ENCODE results near the gene CDK4. TPM values are rescaled to one million over a fixed set of nuclear protein-coding genes. Genes with fewer than 3 reads are reported as not detected.

CDK4 gene
- total RNA-seq, 2 donors from 2014 or later: 150 to 154 TPM

GRCh38 chr12:57698414-57698813, 53.7 kb downstream of the CDK4 start:
- DNase-seq (no peak), ATAC-seq (replicated peaks in 1 of 2) (no peak)
- H3K9me3 Mint-ChIP-seq: peaks cover 0 to 4% of the 10 kb centered on the region in 2 donors
- no peaks in the 10 kb centered on the region for H3K4me1 Mint-ChIP-seq (ENCODE audit: low read depth)
- H3K27me3 Mint-ChIP-seq (ENCODE audit: low read depth): no peaks in the 10 kb centered on the region
- H3K27ac Mint-ChIP-seq: no peak overlapping the region
- peaks cover 24 to 26% of the 10 kb centered on the region in 2 donors for H3K36me3 Mint-ChIP-seq (ENCODE audit: insufficient read depth in 2 of 2)
- H3K4me3 Mint-ChIP-seq: no peak overlapping the region

Other genes with a start within 250 kb of the CDK4 start
- 10 to 100 TPM; 64.6 to 71.7 TPM for gene DDIT3, start 231.8 kb downstream of the CDK4 start, total RNA-seq
- 100 to 1,000 TPM; 131 to 148 TPM for gene MBD6, start 229.5 kb downstream of the CDK4 start, total RNA-seq
- gene DCTN2, start 205.1 kb downstream of the CDK4 start, total RNA-seq: 10 to 100 TPM; 94.9 to 99.0 TPM
- 1 to 10 TPM; 3.2 to 5.9 TPM for gene KIF5A, start 202.3 kb downstream of the CDK4 start, total RNA-seq
- gene PIP4K2C, start 161.1 kb downstream of the CDK4 start, total RNA-seq: 10 to 100 TPM; 21.3 to 23.1 TPM
- gene DTX3, start 147.5 kb downstream of the CDK4 start, total RNA-seq: 10 to 100 TPM; 44.3 to 52.7 TPM
- 1 to 10 TPM; 2.8 to 5.3 TPM for gene ARHGEF25, start 140.9 kb downstream of the CDK4 start, total RNA-seq
- 1 to 10 TPM; 2.5 to 3.8 TPM for gene B4GALNT1, start 119.1 kb downstream of the CDK4 start, total RNA-seq
- 100 to 1,000 TPM; 103 to 104 TPM for gene OS9, start 58.2 kb downstream of the CDK4 start, total RNA-seq
- 10 to 100 TPM; 21.7 to 26.9 TPM for gene AGAP2, start 13.6 kb downstream of the CDK4 start, total RNA-seq
- gene TSPAN31, start 7.3 kb downstream of the CDK4 start, total RNA-seq: 10 to 100 TPM; 18.2 to 19.6 TPM
- gene MARCHF9, start 2.8 kb upstream of the CDK4 start, total RNA-seq: 10 to 100 TPM; 30.2 to 32.9 TPM
- gene CYP27B1, start 14.8 kb upstream of the CDK4 start, total RNA-seq: 10 to 100 TPM; 11.1 to 14.7 TPM
- gene METTL1, start 19.8 kb upstream of the CDK4 start, total RNA-seq: 10 to 100 TPM; 18.7 TPM
- 1 to 10 TPM; 4.9 to 6.9 TPM for gene EEF1AKMT3, start 20.3 kb upstream of the CDK4 start, total RNA-seq
- 10 to 100 TPM; 30.4 to 30.9 TPM for gene TSFM, start 30.5 kb upstream of the CDK4 start, total RNA-seq
- 1 to 10 TPM; 4.8 to 5.5 TPM for gene AVIL, start 66.4 kb upstream of the CDK4 start, total RNA-seq
- 100 to 1,000 TPM; 108 to 109 TPM for gene CTDSP2, start 94.4 kb upstream of the CDK4 start, total RNA-seq
- 10 to 100 TPM; 23.5 to 26.3 TPM for gene ATP23, start 189.3 kb upstream of the CDK4 start, total RNA-seq